C4-2B (cell line): ENCODE data around the gene CCNL2.
"Not testable (repeated sequence)": the region's sequence is repeated elsewhere in the genome, so short reads cannot be mapped to it uniquely, and the experiment has no call there.

Source experiments
- H3K27ac ChIP-seq: fragments of 450-650 bp; 2 replicates; pipeline ENCODE4 v1.5.1; 2017
- CTCF ChIP-seq: fragments of 450-650 bp; conservative IDR thresholded peaks from 2 replicates; pipeline ENCODE4 v1.5.1; 2017; ENCODE audit warnings: mild to moderate bottlenecking
- ZFX ChIP-seq: fragments of 450-650 bp; IDR thresholded peaks from 2 replicates; pipeline ENCODE4 v1.6.1; 2017

CCNL2 gene

GRCh38 chr1:1399187-1399871 is at the start of gene CCNL2:
Gene CCNL2, minus strand, starts transcription at chr1:1399335. Its CDS starts 29 bp downstream, at chr1:1399306.
- peak; percentile 1; the same call in 1 of the 2 replicates for TF ChIP-seq ZFX
- no peak; the same call in 1 of the 2 replicates for TF ChIP-seq CTCF
- H3K27ac ChIP-seq: peak within 1 kb of the TSS; percentile 91

- H3K27ac ChIP-seq: not testable (repeated sequence)
These were observed 47.5 kb upstream of the CCNL2 start for GRCh38 chr1:1446631-1447030.

- no peak overlapping the region for H3K27ac ChIP-seq
- no peak for TF ChIP-seq ZFX
- no peak for TF ChIP-seq CTCF
These were observed 43.1 kb upstream of the CCNL2 start for GRCh38 chr1:1442069-1442770.

- no peak for TF ChIP-seq ZFX
- peak; percentile 96 for TF ChIP-seq CTCF
- no peak overlapping the region for H3K27ac ChIP-seq
These were observed 42.1 kb upstream of the CCNL2 start for GRCh38 chr1:1441002-1441888.

- no peak overlapping the region for H3K27ac ChIP-seq
- no peak for TF ChIP-seq ZFX
- TF ChIP-seq CTCF: no peak
These were observed 41.3 kb upstream of the CCNL2 start for GRCh38 chr1:1440262-1441001.

- no peak for TF ChIP-seq ZFX
- TF ChIP-seq CTCF: no peak
- H3K27ac ChIP-seq: no peak overlapping the region
These were observed 40.6 kb upstream of the CCNL2 start for GRCh38 chr1:1439546-1440261.
